Neural progenitor cell (in vitro differentiated cells): ENCODE data around the gene ITFG1. TPM values are rescaled to one million over a fixed set of nuclear protein-coding genes. Genes with fewer than 3 reads are reported as not detected.

ENCODE experiments used
- DNase-seq: peaks from one replicate; pipeline ENCODE4 v3.0.0-alpha.2; 2016; ENCODE audit warnings: low spot score
- H2AFZ ChIP-seq: fragments of 200-600 bp; sonication (generic); replicated peaks from 2 replicates; pipeline ENCODE4 v1.6.1; 2016; ENCODE audit warnings: antibody characterized with exemption
- H3F3A ChIP-seq: fragments of 200-600 bp; sonication (generic); 2 replicates; pipeline ENCODE4 v1.6.1; 2016; ENCODE audit warnings: antibody characterized with exemption, low read depth
- H3K27ac ChIP-seq: fragments of 200-600 bp; sonication (generic); 2 replicates; pipeline ENCODE4 v1.5.1; 2016; ENCODE audit warnings: mild to moderate bottlenecking
- H3K27me3 ChIP-seq: fragments of 200-600 bp; sonication (generic); 2 replicates; pipeline ENCODE4 v1.6.1; 2016; ENCODE audit warnings: mild to moderate bottlenecking, moderate library complexity
- H3K36me3 ChIP-seq: fragments of 200-600 bp; sonication (generic); 2 replicates; pipeline ENCODE4 v1.5.1; 2016
- H3K4me1 ChIP-seq: fragments of 200-600 bp; sonication (generic); 2 replicates; pipeline ENCODE4 v1.6.1; 2016; ENCODE audit warnings: mixed run types
- H3K4me2 ChIP-seq: fragments of 200-600 bp; sonication (generic); 2 replicates; pipeline ENCODE4 v1.6.1; 2016
- H3K4me3 ChIP-seq: fragments of 200-600 bp; sonication (generic); 2 replicates; pipeline ENCODE4 v1.5.1; 2016
- H3K79me2 ChIP-seq: fragments of 200-600 bp; sonication (generic); 2 replicates; pipeline ENCODE4 v1.6.1; 2016; ENCODE audit warnings: low read depth
- H3K9ac ChIP-seq: fragments of 200-600 bp; sonication (generic); 2 replicates; pipeline ENCODE4 v1.6.1; 2016
- H3K9me3 ChIP-seq: fragments of 200-600 bp; sonication (generic); 2 replicates; pipeline ENCODE4 v1.5.1; 2016; ENCODE audit warnings: low read depth
- H4K20me1 ChIP-seq: fragments of 200-600 bp; sonication (generic); 2 replicates; pipeline ENCODE4 v1.6.1; 2016; ENCODE audit warnings: low read depth
- H3K27ac Mint-ChIP-seq: 3 replicates; pipeline ENCODE4 v1.8.0; 2021; ENCODE audit warnings: mixed read lengths
- H3K27me3 Mint-ChIP-seq: 2 replicates; pipeline ENCODE4 v1.8.0; 2022; ENCODE audit warnings: low read depth, mild to moderate bottlenecking, inconsistent platforms, moderate library complexity, mixed read lengths; ENCODE audit not compliant: insufficient read depth
- H3K36me3 Mint-ChIP-seq: 3 replicates; pipeline ENCODE4 v1.8.0; 2021; ENCODE audit warnings: mixed read lengths
- H3K4me1 Mint-ChIP-seq: 3 replicates; pipeline ENCODE4 v1.8.0; 2021; ENCODE audit warnings: mixed read lengths
- H3K4me3 Mint-ChIP-seq: 3 replicates; pipeline ENCODE4 v1.8.0; 2021; ENCODE audit warnings: mild to moderate bottlenecking, moderate library complexity, mixed read lengths
- H3K9me3 Mint-ChIP-seq: 3 replicates; pipeline ENCODE4 v1.8.0; 2020; ENCODE audit warnings: mixed read lengths
- CTCF ChIP-seq: fragments of 200-600 bp; sonication (generic); IDR thresholded peaks from 2 replicates; pipeline ENCODE4 v1.5.1; 2017; ENCODE audit warnings: antibody characterized with exemption, mild to moderate bottlenecking
- EZH2 ChIP-seq: fragments of 200-600 bp; sonication (generic); IDR thresholded peaks from 2 replicates; pipeline ENCODE4 v1.6.1; 2017; ENCODE audit warnings: antibody characterized with exemption, mild to moderate bottlenecking, moderate library complexity
- EZH2phosphoT487 ChIP-seq: fragments of 200-600 bp; sonication (generic); IDR thresholded peaks from 2 replicates; pipeline ENCODE4 v1.6.1; 2017; ENCODE audit warnings: antibody characterized with exemption
- total RNA-seq: library from RNA; depleted of rRNA; stranded (reverse); fragments of >200 nt; gene quantifications from 2 replicates; pipeline ENCODE4 v1.2.3, GENCODE V29; 2015; ENCODE audit warnings: low replicate concordance

ITFG1 gene
- total RNA-seq, 1 donor from 2014 or later, result 61.8 TPM

GRCh38 chr16:47136099-47136842, 324.6 kb downstream of the ITFG1 start:
- Mint-ChIP-seq H3K27me3 (peaks cover 2% of the 10 kb centered on the region), H3K36me3 (peaks cover 22% of the 10 kb centered on the region), H3K9me3 (peaks cover 2% of the 10 kb centered on the region), H3K4me3 (no peak overlapping the region), H3K27ac (no peak overlapping the region), H3K4me1 (peaks cover 24% of the 10 kb centered on the region)
- Histone ChIP-seq H3K4me3 (no peak overlapping the region), H3F3A (no peaks in the 10 kb centered on the region), H4K20me1 (peaks cover 4% of the 10 kb centered on the region), H3K79me2 (peaks cover 94% of the 10 kb centered on the region), H3K4me2 (no peak overlapping the region), H3K9ac (no peak overlapping the region), H2AFZ (no peak overlapping the region), H3K27me3 (no peaks in the 10 kb centered on the region), H3K27ac (no peak overlapping the region), H3K4me1 (peaks cover 5% of the 10 kb centered on the region), H3K36me3 (no peaks in the 10 kb centered on the region), H3K9me3 (no peaks in the 10 kb centered on the region)
- no peak for DNase-seq
- TF ChIP-seq EZH2phosphoT487 (no peak), CTCF (no peak), EZH2 (no peak)

GRCh38 chr16:47134550-47134949, 326.3 kb downstream of the ITFG1 start:
- H3K36me3 ChIP-seq, result no peaks in the 10 kb centered on the region
- no peak overlapping the region for H3K27ac Mint-ChIP-seq
- H3K9me3 ChIP-seq, result no peaks in the 10 kb centered on the region
- H3K9ac ChIP-seq, result no peak overlapping the region
- peaks cover 2% of the 10 kb centered on the region for H3K27me3 Mint-ChIP-seq
- no peak overlapping the region for H3K4me3 ChIP-seq
- H3K9me3 Mint-ChIP-seq, result peaks cover 2% of the 10 kb centered on the region
- peaks cover 87% of the 10 kb centered on the region for H3K79me2 ChIP-seq
- no peaks in the 10 kb centered on the region for H3K27me3 ChIP-seq
- no peak overlapping the region for H2AFZ ChIP-seq
- no peak overlapping the region for H3K27ac ChIP-seq
- H3K4me1 Mint-ChIP-seq, result peaks cover 19% of the 10 kb centered on the region
- peaks cover 26% of the 10 kb centered on the region for H3K36me3 Mint-ChIP-seq
- H3K4me3 Mint-ChIP-seq, result no peak overlapping the region
- DNase-seq, result no peak
- no peak for TF ChIP-seq CTCF
- TF ChIP-seq EZH2, result no peak
- no peak for TF ChIP-seq EZH2phosphoT487
- no peak overlapping the region for H3K4me2 ChIP-seq
- peaks cover 4% of the 10 kb centered on the region for H4K20me1 ChIP-seq
- H3F3A ChIP-seq, result peaks cover 16% of the 10 kb centered on the region
- peaks cover 13% of the 10 kb centered on the region for H3K4me1 ChIP-seq

DNA sequence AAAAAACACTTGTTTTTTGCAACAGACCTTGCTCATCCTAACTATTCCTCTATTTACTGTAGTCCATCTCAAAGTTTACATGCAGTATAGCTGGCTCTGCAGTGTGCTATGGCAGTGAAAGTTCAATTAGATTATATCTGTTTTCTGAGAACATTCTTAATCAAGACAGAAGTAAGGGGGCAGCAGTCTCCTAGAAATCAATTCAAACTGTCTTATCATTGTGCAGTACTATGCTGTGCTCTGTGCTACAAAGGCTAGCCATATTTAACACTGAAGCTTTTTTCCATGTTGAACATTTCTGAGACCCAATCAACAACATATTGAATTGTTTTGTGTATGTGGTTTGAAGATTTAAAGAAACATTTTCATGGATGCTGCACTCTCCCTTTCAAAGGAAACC, 328.6 kb downstream of the ITFG1 start:
- no peak for DNase-seq
- Histone ChIP-seq H3K4me1 (peaks cover 20% of the 10 kb centered on the region), H3K9me3 (no peaks in the 10 kb centered on the region), H2AFZ (no peak overlapping the region), H3K27ac (no peak overlapping the region), H3K4me2 (no peak overlapping the region), H3K36me3 (no peaks in the 10 kb centered on the region), H3F3A (peaks cover 20% of the 10 kb centered on the region), H3K27me3 (no peaks in the 10 kb centered on the region), H3K4me3 (no peak overlapping the region), H3K79me2 (peaks cover 81% of the 10 kb centered on the region), H4K20me1 (peaks cover 4% of the 10 kb centered on the region), H3K9ac (no peak overlapping the region)
- H3K4me1 Mint-ChIP-seq, result peaks cover 5% of the 10 kb centered on the region
- no peak overlapping the region for H3K4me3 Mint-ChIP-seq
- H3K36me3 Mint-ChIP-seq, result peaks cover 31% of the 10 kb centered on the region
- H3K9me3 Mint-ChIP-seq, result peaks cover 2% of the 10 kb centered on the region
- H3K27ac Mint-ChIP-seq, result no peak overlapping the region
- peak; percentile 14 for TF ChIP-seq CTCF
- TF ChIP-seq EZH2phosphoT487, result no peak
- no peak for TF ChIP-seq EZH2
- H3K27me3 Mint-ChIP-seq, result peaks cover 2% of the 10 kb centered on the region
